Measurements from ENCODE around the gene RCAN2.

DNA sequence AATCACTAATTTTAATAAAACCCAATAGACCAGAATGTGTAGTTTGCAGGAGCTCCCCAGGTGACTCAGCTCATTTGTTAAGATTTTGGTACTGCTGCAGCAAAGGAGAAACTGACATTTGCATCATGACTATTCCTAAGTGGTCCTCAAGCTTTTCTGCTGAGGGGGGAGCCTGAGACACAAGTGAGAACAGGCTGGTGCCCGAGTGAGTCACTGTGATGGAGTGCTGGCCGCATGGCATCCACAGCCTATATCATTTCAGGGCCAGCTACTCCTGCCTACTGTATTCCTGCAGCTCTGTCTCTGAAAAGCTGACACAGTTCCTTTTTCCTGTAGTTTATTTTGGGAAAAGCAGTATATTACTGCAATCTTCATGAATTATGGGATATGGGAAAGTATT is 206.8 kb downstream of the RCAN2 start:
- TF ChIP-seq, protein P1, sequence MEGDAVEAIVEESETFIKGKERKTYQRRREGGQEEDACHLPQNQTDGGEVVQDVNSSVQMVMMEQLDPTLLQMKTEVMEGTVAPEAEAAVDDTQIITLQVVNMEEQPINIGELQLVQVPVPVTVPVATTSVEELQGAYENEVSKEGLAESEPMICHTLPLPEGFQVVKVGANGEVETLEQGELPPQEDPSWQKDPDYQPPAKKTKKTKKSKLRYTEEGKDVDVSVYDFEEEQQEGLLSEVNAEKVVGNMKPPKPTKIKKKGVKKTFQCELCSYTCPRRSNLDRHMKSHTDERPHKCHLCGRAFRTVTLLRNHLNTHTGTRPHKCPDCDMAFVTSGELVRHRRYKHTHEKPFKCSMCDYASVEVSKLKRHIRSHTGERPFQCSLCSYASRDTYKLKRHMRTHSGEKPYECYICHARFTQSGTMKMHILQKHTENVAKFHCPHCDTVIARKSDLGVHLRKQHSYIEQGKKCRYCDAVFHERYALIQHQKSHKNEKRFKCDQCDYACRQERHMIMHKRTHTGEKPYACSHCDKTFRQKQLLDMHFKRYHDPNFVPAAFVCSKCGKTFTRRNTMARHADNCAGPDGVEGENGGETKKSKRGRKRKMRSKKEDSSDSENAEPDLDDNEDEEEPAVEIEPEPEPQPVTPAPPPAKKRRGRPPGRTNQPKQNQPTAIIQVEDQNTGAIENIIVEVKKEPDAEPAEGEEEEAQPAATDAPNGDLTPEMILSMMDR (IDR thresholded peaks at IDR 0.05) = no peak
- TF ChIP-seq POLR2AphosphoS5 (IDR thresholded peaks at IDR 0.05) = no peak
- TF ChIP-seq EP300 (IDR thresholded peaks at IDR 0.05) = no peak

Data from upper lobe of left lung (tissue), 4 donors.